A549 (cell line): ENCODE data around the gene PCDH9. TPM values are rescaled to one million over a fixed set of nuclear protein-coding genes. Genes with fewer than 3 reads are reported as not detected.

Experiments used
- ATAC-seq, 2 experiments: fragments of 200-7000 bp in 1 of 2; fragments of >200 bp in 1 of 2; cut with Nextera tagmentation in 1 of 2; cut with Tn5 transposase in 1 of 2; 3 replicates each; pipeline versions ENCODE4 v1.8.0 to v1.9.1; 2018 to 2020; ENCODE audit warnings: mild to moderate bottlenecking in 1 of 2, moderate library complexity in 1 of 2
- CTCF ChIA-PET: fragments of 300-600 bp; sonication (Branson Sonifier 250); formaldehyde crosslinking; extraction: SDS; loops from one replicate; lab custom pipeline; 2021; ENCODE audit warnings: antibody characterized with exemption, inconsistent platforms; lab: Yijun Ruan, JAX
- POLR2A ChIA-PET: fragments of 350-600 bp; formaldehyde crosslinking; extraction: SDS; loops from one replicate; lab custom pipeline; 2021; ENCODE audit warnings: antibody characterized with exemption, inconsistent platforms; lab: Yijun Ruan, JAX
- DNase-seq, 2 experiments: peaks; one replicate each; pipeline versions ENCODE4 v3.0.0 to v3.0.0-alpha.2; 2011 to 2016; ENCODE audit warnings: low read depth in 1 of 2, low spot score in 1 of 2
- FAIRE-seq: peaks from 2 replicates; lab custom pipeline; 2011; peaks lifted over from hg19 to GRCh38; lab: Jason Lieb, UNC
- H3K27ac ChIP-seq, 2 experiments: fragments of >200 bp; sonication (Bioruptor Twin); formaldehyde crosslinking; 3 replicates each; pipeline ENCODE4 v1.5.1; 2016 to 2017
- H3K4me1 ChIP-seq: fragments of >200 bp; sonication (Bioruptor Twin); formaldehyde crosslinking; 3 replicates; pipeline ENCODE4 v1.6.1; 2016
- H3K4me2 ChIP-seq: fragments of >200 bp; sonication (Bioruptor Twin); formaldehyde crosslinking; 3 replicates; pipeline ENCODE4 v1.6.1; 2016
- H3K4me3 ChIP-seq: fragments of >200 bp; sonication (Bioruptor Twin); formaldehyde crosslinking; 3 replicates; pipeline ENCODE4 v1.5.1; 2016
- H3K9me3 ChIP-seq: fragments of >200 bp; sonication (Bioruptor Twin); formaldehyde crosslinking; 3 replicates; pipeline ENCODE4 v1.6.1; 2016
- BHLHE40 ChIP-seq: IDR thresholded peaks from 2 replicates; pipeline ENCODE4 v1.6.1; 2012; ENCODE audit warnings: low read depth, low read length, inconsistent platforms
- CHD2 ChIP-seq: fragments of 150-350 bp; IDR thresholded peaks from 2 replicates; pipeline ENCODE4 v1.6.1; 2014; ENCODE audit warnings: low read length; ENCODE audit not compliant: partially characterized antibody
- CHD4 ChIP-seq: fragments of 200-600 bp; sonication (generic); IDR thresholded peaks from 2 replicates; pipeline ENCODE4 v1.6.1; 2016; ENCODE audit warnings: antibody characterized with exemption, mild to moderate bottlenecking, borderline replicate concordance
- FOSB ChIP-seq: fragments of 250-450 bp; sonication (Bioruptor Pico); IDR thresholded peaks from 2 replicates; pipeline ENCODE4 v1.5.0; 2020; ENCODE audit warnings: mild to moderate bottlenecking, moderate library complexity
- FOXS1 ChIP-seq: fragments of 250-450 bp; sonication (Bioruptor Pico); IDR thresholded peaks from 2 replicates; pipeline ENCODE4 v1.5.0; 2020; ENCODE audit warnings: mild to moderate bottlenecking, moderate library complexity
- GATA3 ChIP-seq: IDR thresholded peaks from 2 replicates; pipeline ENCODE4 v1.6.1; 2012; ENCODE audit warnings: borderline replicate concordance
- HDAC2 ChIP-seq: fragments of 200-600 bp; sonication (generic); IDR thresholded peaks from 2 replicates; pipeline ENCODE4 v1.6.1; 2016
- HOXA7 ChIP-seq: fragments of 250-450 bp; sonication (Bioruptor Pico); IDR thresholded peaks from 2 replicates; pipeline ENCODE4 v1.5.0; 2020; ENCODE audit warnings: mild to moderate bottlenecking, moderate library complexity
- JUN ChIP-seq, 2 experiments: fragments of >200 bp; sonication (Bioruptor Twin); formaldehyde crosslinking; IDR thresholded peaks; 2 replicates in 1 of 2; 3 replicates in 1 of 2; pipeline ENCODE4 v1.6.1; 2016 to 2017
- KDM5A ChIP-seq: fragments of 200-600 bp; sonication (generic); IDR thresholded peaks from 2 replicates; pipeline ENCODE4 v1.6.1; 2016; ENCODE audit warnings: antibody characterized with exemption, mild to moderate bottlenecking
- NPAS2 ChIP-seq: fragments of 250-450 bp; sonication (Bioruptor Pico); IDR thresholded peaks from 2 replicates; pipeline ENCODE4 v1.8.0; 2022; ENCODE audit warnings: mild to moderate bottlenecking, moderate library complexity, borderline replicate concordance
- NR3C1 ChIP-seq: fragments of >200 bp; sonication (Bioruptor Twin); formaldehyde crosslinking; IDR thresholded peaks from 3 replicates; pipeline ENCODE4 v1.6.1; 2017
- PHF8 ChIP-seq: fragments of 200-600 bp; sonication (generic); IDR thresholded peaks from 2 replicates; pipeline ENCODE4 v1.6.1; 2016; ENCODE audit warnings: low read depth, mild to moderate bottlenecking, antibody characterized with exemption, moderate library complexity, borderline replicate concordance
- POLR2AphosphoS2 ChIP-seq: conservative IDR thresholded peaks from 2 replicates; pipeline ENCODE4 v1.6.1; 2012; ENCODE audit warnings: low read length, improper control_type of control experiment, inconsistent platforms
- RAD21 ChIP-seq, 2 experiments: fragments of >200 bp in 1 of 2; sonication (Bioruptor Twin) in 1 of 2; formaldehyde crosslinking in 1 of 2; IDR thresholded peaks in 1 of 2; conservative IDR thresholded peaks in 1 of 2; 2 replicates in 1 of 2; 3 replicates in 1 of 2; pipeline ENCODE4 v1.6.1; 2012 to 2018; ENCODE audit warnings: inconsistent platforms in 1 of 2
- RNF2 ChIP-seq: fragments of 200-600 bp; sonication (generic); IDR thresholded peaks from 2 replicates; pipeline ENCODE4 v1.6.1; 2016; ENCODE audit warnings: low read depth, mild to moderate bottlenecking, antibody characterized with exemption, moderate library complexity, borderline replicate concordance
- SMC3 ChIP-seq: fragments of >200 bp; sonication (Bioruptor Twin); formaldehyde crosslinking; IDR thresholded peaks from 3 replicates; pipeline ENCODE4 v1.6.1; 2018; ENCODE audit warnings: inconsistent platforms
- ZC3H11A ChIP-seq: fragments of 450-650 bp; IDR thresholded peaks from 2 replicates; pipeline ENCODE4 v1.6.1; 2014; ENCODE audit warnings: antibody characterized with exemption, mild to moderate bottlenecking
- WGBS: methylation state at CpG from one replicate; pipeline ENCODE4 v1.1.6; 2017; ENCODE audit errors: missing lambda C conversion rate; 5-methylcytosine and 5-hydroxymethylcytosine counted together
- polyA plus RNA-seq, 4 experiments: library from polyadenylated mRNA; depleted of rRNA in 3 of 4; stranded (reverse); fragments of >200 nt; fragmentation: RNase III in 1 of 4; extraction: RNeasy Plus Mini Kit Qiagen cat#74134 plus additional on column Dnase treatment in 1 of 4; gene quantifications; 2 replicates in 3 of 4; 3 replicates in 1 of 4; pipeline ENCODE4 v1.2.3, GENCODE V29; 2011 to 2017
- TF ChIP-seq, protein P1 (sequence below): fragments of 150-350 bp; IDR thresholded peaks from 2 replicates; pipeline ENCODE4 v1.6.1; 2014; ENCODE audit warnings: low read depth, mild to moderate bottlenecking, low read length
- TF ChIP-seq, protein P2 (sequence below): fragments of 450-650 bp; IDR thresholded peaks from 2 replicates; pipeline ENCODE4 v1.6.1; 2014; ENCODE audit warnings: antibody characterized with exemption
- TF ChIP-seq, protein P3 (sequence below): IDR thresholded peaks from 2 replicates; pipeline ENCODE4 v1.6.1; 2012
- TF ChIP-seq, protein P4 (sequence below): fragments of >200 bp; sonication (Bioruptor Twin); formaldehyde crosslinking; IDR thresholded peaks from 2 replicates; pipeline ENCODE4 v1.6.1; 2016
- TF ChIP-seq, protein P5 (sequence below): IDR thresholded peaks from 2 replicates; pipeline ENCODE4 v1.6.1; 2012
- TF ChIP-seq, protein P6 (sequence below): fragments of 250-450 bp; sonication (Bioruptor Pico); IDR thresholded peaks from 2 replicates; pipeline ENCODE4 v1.5.0; 2021; ENCODE audit warnings: mild to moderate bottlenecking, moderate library complexity, borderline replicate concordance

Gene PCDH9
- polyA plus RNA-seq, 2 of the 4 experiments (the other 2 are of a cell fraction), result 16.0 to 29.5 TPM

DNA sequence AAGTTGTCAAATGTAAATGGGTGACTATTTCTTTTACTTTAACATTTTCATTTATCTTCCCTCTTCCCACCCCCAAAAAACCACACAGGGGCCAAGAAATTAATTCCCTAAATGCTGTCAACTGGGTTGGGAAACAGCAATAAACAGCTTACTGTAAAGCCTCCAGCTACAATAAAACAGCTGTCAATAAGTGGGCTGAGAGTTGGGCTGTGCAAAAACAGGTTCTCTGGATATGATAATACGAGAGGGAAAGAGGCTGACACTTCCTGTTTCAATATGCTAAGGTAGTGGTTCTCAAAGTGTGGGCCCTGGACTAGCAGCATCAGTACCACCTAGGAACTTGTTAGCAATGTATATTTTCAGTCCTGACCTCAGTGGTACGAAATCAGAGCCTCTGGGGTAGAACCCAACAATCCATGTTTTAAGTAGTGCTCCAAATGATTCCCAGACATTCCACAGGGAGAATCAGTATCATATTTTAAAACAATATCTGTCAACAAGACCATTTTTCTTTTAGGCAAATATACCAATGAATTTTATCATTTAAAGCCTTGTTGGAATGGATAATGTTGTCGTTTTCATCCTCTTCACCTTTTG, 8.4 kb downstream of the PCDH9 start:
- no peak for TF ChIP-seq HOXA7
- TF ChIP-seq JUN (IDR thresholded peaks at IDR 0.05), result no peak
- no peak for TF ChIP-seq NPAS2 (CRISPR knock-in tag)
- TF ChIP-seq RNF2, result no peak
- no peak for TF ChIP-seq NR3C1
- TF ChIP-seq PHF8, result no peak
- TF ChIP-seq FOXS1 (CRISPR knock-in tag), result no peak
- FAIRE-seq, result no peak
- 9% methylated on average over 3 of the region's 3 CpGs for WGBS
- Histone ChIP-seq H3K9me3 (no peaks in the 10 kb centered on the region), H3K4me2 (peak overlapping the region; percentile 95), H3K4me1 (peaks cover 56% of the 10 kb centered on the region), H3K4me3 (peak overlapping the region; percentile 42), H3K27ac (peak overlapping the region; percentile 74 to 84)
- no peak for DNase-seq
- POLR2A ChIA-PET, result interaction anchor here (0.7 kb wide), 2 partner anchors 221 to 1555 kb away, joined by 4 to 7 read pairs; no protein-coding TSS in a partner anchor
- CTCF ChIA-PET, result interaction anchor here (1.4 kb wide), 1 partner anchor 227 kb away, joined by 4 read pairs; no protein-coding TSS in a partner anchor
- ATAC-seq, result peak in 1 of 2 experiments; percentile 55; a peak in 3 of 6 replicates

DNA sequence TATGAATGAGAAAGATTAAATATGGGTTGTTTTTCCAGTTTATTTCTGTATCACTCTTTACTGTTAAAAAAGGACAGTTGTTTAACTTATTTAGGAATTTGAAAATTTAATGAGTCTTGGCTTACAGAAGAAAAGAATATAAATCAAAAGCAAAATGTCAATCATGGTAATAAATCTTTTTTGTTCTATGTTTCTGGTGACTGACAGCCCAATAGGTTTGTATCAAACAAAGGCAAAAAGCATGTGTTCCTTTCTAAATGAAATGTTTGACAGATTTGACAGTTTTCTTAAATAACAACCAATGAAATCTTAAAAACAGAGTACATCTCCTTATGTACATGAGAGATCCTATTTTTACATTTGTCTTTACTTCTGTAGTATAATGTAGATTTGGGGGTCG, 11.0 kb downstream of the PCDH9 start:
- ATAC-seq (no peak), FAIRE-seq (no peak)
- 94% methylated on average over 1 of the region's 1 CpG for WGBS

DNA sequence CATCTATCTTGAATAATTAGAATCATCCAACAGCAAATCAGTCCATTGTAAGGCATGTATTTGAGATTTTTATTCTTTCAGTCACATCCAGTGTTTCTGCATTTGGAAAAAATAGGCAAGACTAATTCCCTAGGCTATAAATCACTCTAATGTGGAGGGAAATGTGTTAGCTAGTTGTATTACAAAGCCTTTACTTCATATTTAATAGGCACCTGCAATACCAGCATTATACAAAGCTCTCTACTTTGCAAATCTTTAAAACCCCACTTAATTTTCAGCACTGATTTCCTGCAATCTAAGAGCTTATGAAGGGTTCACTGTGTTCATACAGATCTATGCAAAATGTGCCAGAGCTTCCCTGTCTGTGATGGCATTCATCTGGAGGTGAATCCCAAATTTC, 12.3 kb downstream of the PCDH9 start:
- Histone ChIP-seq H3K4me1 (peaks cover 36% of the 10 kb centered on the region), H3K4me2 (peak overlapping the region; percentile 38), H3K4me3 (no peak overlapping the region), H3K27ac (0 out of 6 replicates have a peak overlapping the region, but pooled peaks of 1 of the 2 experiments have one; percentile 24), H3K9me3 (no peaks in the 10 kb centered on the region)
- DNase-seq (no peak), FAIRE-seq (no peak), ATAC-seq (no peak)
- POLR2A ChIA-PET, result interaction anchor here (1.0 kb wide), 1 partner anchor 14 kb away, joined by 6 read pairs; no protein-coding TSS in a partner anchor
- CTCF ChIA-PET, result no interaction called here
- TF ChIP-seq, protein P1, sequence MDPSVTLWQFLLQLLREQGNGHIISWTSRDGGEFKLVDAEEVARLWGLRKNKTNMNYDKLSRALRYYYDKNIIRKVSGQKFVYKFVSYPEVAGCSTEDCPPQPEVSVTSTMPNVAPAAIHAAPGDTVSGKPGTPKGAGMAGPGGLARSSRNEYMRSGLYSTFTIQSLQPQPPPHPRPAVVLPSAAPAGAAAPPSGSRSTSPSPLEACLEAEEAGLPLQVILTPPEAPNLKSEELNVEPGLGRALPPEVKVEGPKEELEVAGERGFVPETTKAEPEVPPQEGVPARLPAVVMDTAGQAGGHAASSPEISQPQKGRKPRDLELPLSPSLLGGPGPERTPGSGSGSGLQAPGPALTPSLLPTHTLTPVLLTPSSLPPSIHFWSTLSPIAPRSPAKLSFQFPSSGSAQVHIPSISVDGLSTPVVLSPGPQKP, result no peak
- TF ChIP-seq GATA3, result no peak
- TF ChIP-seq PHF8, result no peak
- no peak for TF ChIP-seq FOSB (CRISPR knock-in tag)
- TF ChIP-seq HDAC2, result no peak
- TF ChIP-seq ZC3H11A, result no peak
- no peak for TF ChIP-seq FOXS1 (CRISPR knock-in tag)
- TF ChIP-seq, protein P2, sequence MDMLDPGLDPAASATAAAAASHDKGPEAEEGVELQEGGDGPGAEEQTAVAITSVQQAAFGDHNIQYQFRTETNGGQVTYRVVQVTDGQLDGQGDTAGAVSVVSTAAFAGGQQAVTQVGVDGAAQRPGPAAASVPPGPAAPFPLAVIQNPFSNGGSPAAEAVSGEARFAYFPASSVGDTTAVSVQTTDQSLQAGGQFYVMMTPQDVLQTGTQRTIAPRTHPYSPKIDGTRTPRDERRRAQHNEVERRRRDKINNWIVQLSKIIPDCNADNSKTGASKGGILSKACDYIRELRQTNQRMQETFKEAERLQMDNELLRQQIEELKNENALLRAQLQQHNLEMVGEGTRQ, result no peak
- TF ChIP-seq, protein P3, sequence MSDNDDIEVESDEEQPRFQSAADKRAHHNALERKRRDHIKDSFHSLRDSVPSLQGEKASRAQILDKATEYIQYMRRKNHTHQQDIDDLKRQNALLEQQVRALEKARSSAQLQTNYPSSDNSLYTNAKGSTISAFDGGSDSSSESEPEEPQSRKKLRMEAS, result no peak
- no peak for TF ChIP-seq HOXA7
- TF ChIP-seq, protein P4, sequence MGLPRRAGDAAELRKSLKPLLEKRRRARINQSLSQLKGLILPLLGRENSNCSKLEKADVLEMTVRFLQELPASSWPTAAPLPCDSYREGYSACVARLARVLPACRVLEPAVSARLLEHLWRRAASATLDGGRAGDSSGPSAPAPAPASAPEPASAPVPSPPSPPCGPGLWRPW, result no peak

More for the DNA sequence above, 11.0 kb downstream of the PCDH9 start:
- Histone ChIP-seq H3K9me3 (no peaks in the 10 kb centered on the region), H3K4me3 (no peak overlapping the region), H3K27ac (no peak overlapping the region), H3K4me2 (peak overlapping the region; percentile 95; the same call in 1 of the 3 replicates), H3K4me1 (peaks cover 36% of the 10 kb centered on the region)
- ChIA-PET POLR2A (no interaction called here), CTCF (no interaction called here)
- TF ChIP-seq HOXA7 (no peak), FOXS1 (CRISPR knock-in tag) (no peak), HDAC2 (no peak), SMC3 (no peak), BHLHE40 (no peak), CHD2 (no peak), POLR2AphosphoS2 (no peak), KDM5A (no peak), RAD21 (conservative IDR thresholded peaks at IDR 0.05 in 1 of 2, IDR thresholded peaks at IDR 0.05 in 1 of 2) (no peak), CHD4 (no peak)
- TF ChIP-seq, protein P5, sequence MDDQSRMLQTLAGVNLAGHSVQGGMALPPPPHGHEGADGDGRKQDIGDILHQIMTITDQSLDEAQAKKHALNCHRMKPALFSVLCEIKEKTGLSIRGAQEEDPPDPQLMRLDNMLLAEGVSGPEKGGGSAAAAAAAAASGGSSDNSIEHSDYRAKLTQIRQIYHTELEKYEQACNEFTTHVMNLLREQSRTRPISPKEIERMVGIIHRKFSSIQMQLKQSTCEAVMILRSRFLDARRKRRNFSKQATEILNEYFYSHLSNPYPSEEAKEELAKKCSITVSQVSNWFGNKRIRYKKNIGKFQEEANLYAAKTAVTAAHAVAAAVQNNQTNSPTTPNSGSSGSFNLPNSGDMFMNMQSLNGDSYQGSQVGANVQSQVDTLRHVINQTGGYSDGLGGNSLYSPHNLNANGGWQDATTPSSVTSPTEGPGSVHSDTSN, result no peak
- TF ChIP-seq, protein P6, sequence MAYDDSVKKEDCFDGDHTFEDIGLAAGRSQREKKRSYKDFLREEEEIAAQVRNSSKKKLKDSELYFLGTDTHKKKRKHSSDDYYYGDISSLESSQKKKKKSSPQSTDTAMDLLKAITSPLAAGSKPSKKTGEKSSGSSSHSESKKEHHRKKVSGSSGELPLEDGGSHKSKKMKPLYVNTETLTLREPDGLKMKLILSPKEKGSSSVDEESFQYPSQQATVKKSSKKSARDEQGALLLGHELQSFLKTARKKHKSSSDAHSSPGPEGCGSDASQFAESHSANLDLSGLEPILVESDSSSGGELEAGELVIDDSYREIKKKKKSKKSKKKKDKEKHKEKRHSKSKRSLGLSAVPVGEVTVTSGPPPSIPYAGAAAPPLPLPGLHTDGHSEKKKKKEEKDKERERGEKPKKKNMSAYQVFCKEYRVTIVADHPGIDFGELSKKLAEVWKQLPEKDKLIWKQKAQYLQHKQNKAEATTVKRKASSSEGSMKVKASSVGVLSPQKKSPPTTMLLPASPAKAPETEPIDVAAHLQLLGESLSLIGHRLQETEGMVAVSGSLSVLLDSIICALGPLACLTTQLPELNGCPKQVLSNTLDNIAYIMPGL (CRISPR knock-in tag), result no peak
- TF ChIP-seq, protein P3, result no peak
- no peak for DNase-seq
